IMR-90 (cell line): Measurements from ENCODE around the gene OR5D13. TPM values are rescaled to one million over a fixed set of nuclear protein-coding genes. Genes with fewer than 3 reads are reported as not detected.

Experiments
- ATAC-seq: fragments of 200-7000 bp; cut with Tn5 transposase; 2 replicates; pipeline ENCODE4 v1.9.1; 2020; ENCODE audit warnings: low read depth, mild to moderate bottlenecking, moderate library complexity
- BruUV-seq: library from RNA; stranded (reverse); fragments of 400-500 nt; replicated peaks from 2 replicates; lab custom pipeline; 2021; lab: Mats Ljungman, UMichigan
- CTCF ChIA-PET: fragments of 300-600 bp; formaldehyde crosslinking; extraction: SDS; loops from one replicate; lab custom pipeline; 2021; ENCODE audit warnings: antibody characterized with exemption; lab: Yijun Ruan, JAX
- POLR2A ChIA-PET: fragments of 300-600 bp; sonication (Branson Sonifier 250); formaldehyde crosslinking; loops from one replicate; lab custom pipeline; 2022; ENCODE audit warnings: antibody characterized with exemption; ENCODE audit not compliant: unreplicated experiment; lab: Charles Lee
- DNase-seq: peaks from one replicate; pipeline ENCODE4 v3.0.0; 2013
- H2AFZ ChIP-seq: replicated peaks from 2 replicates; pipeline ENCODE3; 2013; ENCODE audit warnings: low read length, mild to moderate bottlenecking; ENCODE audit not compliant: poor library complexity
- H2AK5ac ChIP-seq: 2 replicates; pipeline ENCODE4 v1.6.1; 2013; ENCODE audit warnings: low read depth, low read length, inconsistent platforms
- H2AK9ac ChIP-seq: replicated peaks from 2 replicates; pipeline ENCODE3; 2013; ENCODE audit warnings: mild to moderate bottlenecking, low read depth, low read length, moderate library complexity; ENCODE audit not compliant: poor library complexity
- H2BK120ac ChIP-seq: 2 replicates; pipeline ENCODE4 v1.6.1; 2013; ENCODE audit warnings: low read depth, low read length, inconsistent platforms
- H2BK15ac ChIP-seq: 3 replicates; pipeline ENCODE4 v1.6.1; 2013; ENCODE audit warnings: low read depth, low read length, inconsistent platforms
- H2BK20ac ChIP-seq: 2 replicates; pipeline ENCODE4 v1.6.1; 2013; ENCODE audit warnings: low read depth, mild to moderate bottlenecking, inconsistent platforms, low read length, moderate library complexity
- H2BK5ac ChIP-seq: 2 replicates; pipeline ENCODE4 v1.6.1; 2013; ENCODE audit warnings: mild to moderate bottlenecking, low read depth, low read length, inconsistent platforms; ENCODE audit not compliant: poor library complexity, severe bottlenecking
- H3K14ac ChIP-seq: replicated peaks from 2 replicates; pipeline ENCODE4 v1.6.1; 2013; ENCODE audit warnings: low read depth, low read length, inconsistent platforms
- H3K18ac ChIP-seq: 2 replicates; pipeline ENCODE4 v1.6.1; 2013; ENCODE audit warnings: low read depth, low read length, control low read depth
- H3K23ac ChIP-seq: 2 replicates; pipeline ENCODE4 v1.6.1; 2013; ENCODE audit warnings: low read depth, low read length, inconsistent platforms
- H3K27ac ChIP-seq: 2 replicates; pipeline ENCODE4 v1.5.1; 2013; ENCODE audit warnings: mild to moderate bottlenecking, control low read depth, low read length; ENCODE audit not compliant: insufficient read depth
- H3K27me3 ChIP-seq: 2 replicates; pipeline ENCODE4 v1.6.1; 2013; ENCODE audit warnings: low read length; ENCODE audit not compliant: control insufficient read depth, insufficient read depth
- H3K36me3 ChIP-seq: 2 replicates; pipeline ENCODE4 v1.6.1; 2013; ENCODE audit warnings: low read length, mixed read lengths; ENCODE audit not compliant: control insufficient read depth, insufficient read depth
- H3K4ac ChIP-seq: 2 replicates; pipeline ENCODE4 v1.6.1; 2013; ENCODE audit warnings: low read depth, low read length, inconsistent platforms
- H3K4me1 ChIP-seq: 2 replicates; pipeline ENCODE4 v1.6.1; 2013; ENCODE audit warnings: low read length, mixed read lengths; ENCODE audit not compliant: control insufficient read depth, insufficient read depth
- H3K4me2 ChIP-seq: 2 replicates; pipeline ENCODE4 v1.6.1; 2013; ENCODE audit warnings: low read depth, mild to moderate bottlenecking, control low read depth, low read length, moderate library complexity
- H3K4me3 ChIP-seq: 2 replicates; pipeline ENCODE4 v1.5.1; 2013; ENCODE audit warnings: low read depth, mild to moderate bottlenecking, control low read depth, low read length, moderate library complexity; ENCODE audit not compliant: insufficient read depth
- H3K56ac ChIP-seq: 2 replicates; pipeline ENCODE4 v1.6.1; 2013; ENCODE audit warnings: low read length, inconsistent platforms; ENCODE audit not compliant: insufficient read depth; ENCODE audit errors: extremely low read depth
- H3K79me1 ChIP-seq, 2 experiments: 2 replicates each; pipeline ENCODE4 v1.6.1; 2013; ENCODE audit warnings: low read length in 2 of 2, inconsistent platforms in 1 of 2, low read depth in 1 of 2
- H3K9ac ChIP-seq: 2 replicates; pipeline ENCODE4 v1.6.1; 2013; ENCODE audit warnings: low read depth, low read length, control low read depth
- H3K9me1 ChIP-seq: 2 replicates; pipeline ENCODE4 v1.6.1; 2013; ENCODE audit warnings: low read length, inconsistent platforms; ENCODE audit not compliant: insufficient read depth
- H3K9me3 ChIP-seq: 2 replicates; pipeline ENCODE4 v1.6.1; 2013; ENCODE audit warnings: low read length; ENCODE audit not compliant: control insufficient read depth, insufficient read depth
- H4K20me1 ChIP-seq: 2 replicates; pipeline ENCODE4 v1.6.1; 2013; ENCODE audit warnings: low read length, inconsistent platforms; ENCODE audit not compliant: insufficient read depth
- H4K5ac ChIP-seq: 2 replicates; pipeline ENCODE4 v1.6.1; 2013; ENCODE audit warnings: mild to moderate bottlenecking, low read depth, low read length, control low read depth
- H4K8ac ChIP-seq, 2 experiments: 2 replicates each; pipeline ENCODE4 v1.6.1; 2013; ENCODE audit warnings: low read depth in 2 of 2, low read length in 2 of 2, control low read depth in 1 of 2, inconsistent platforms in 1 of 2
- H4K91ac ChIP-seq: 2 replicates; pipeline ENCODE4 v1.6.1; 2013; ENCODE audit warnings: low read depth, low read length, inconsistent platforms; ENCODE audit not compliant: insufficient read depth
- BHLHE40 ChIP-seq: fragments of 150-350 bp; IDR thresholded peaks from 2 replicates; pipeline ENCODE4 v1.6.1; 2016; ENCODE audit warnings: mild to moderate bottlenecking, low read depth, low read length
- CEBPB ChIP-seq: IDR thresholded peaks from 2 replicates; pipeline ENCODE4 v1.6.1; 2012; ENCODE audit warnings: low read depth, low read length, improper control_type of control experiment
- CHD1 ChIP-seq: IDR thresholded peaks from 2 replicates; pipeline ENCODE4 v1.6.1; 2012; ENCODE audit warnings: low read depth, low read length, improper control_type of control experiment
- CTCF ChIP-seq: conservative IDR thresholded peaks from 2 replicates; pipeline ENCODE4 v1.5.1; 2012; ENCODE audit warnings: mild to moderate bottlenecking, low read depth, low read length, improper control_type of control experiment
- ELK1 ChIP-seq: fragments of 150-350 bp; IDR thresholded peaks from 2 replicates; pipeline ENCODE4 v1.6.1; 2016; ENCODE audit warnings: low read depth, mild to moderate bottlenecking, low read length, moderate library complexity, borderline replicate concordance
- FOS ChIP-seq: fragments of 150-350 bp; IDR thresholded peaks from 2 replicates; pipeline ENCODE4 v1.6.1; 2016; ENCODE audit warnings: low read depth, low read length
- MAFK ChIP-seq: IDR thresholded peaks from 2 replicates; pipeline ENCODE4 v1.6.1; 2012; ENCODE audit warnings: low read depth, low read length, improper control_type of control experiment
- MAZ ChIP-seq: IDR thresholded peaks from 2 replicates; pipeline ENCODE4 v1.6.1; 2012; ENCODE audit warnings: low read depth, mild to moderate bottlenecking, low read length, improper control_type of control experiment, moderate library complexity, borderline replicate concordance
- MXI1 ChIP-seq: IDR thresholded peaks from 2 replicates; pipeline ENCODE4 v1.6.1; 2012; ENCODE audit warnings: low read depth, mild to moderate bottlenecking, low read length, moderate library complexity, borderline replicate concordance
- NFE2L2 ChIP-seq: fragments of 150-350 bp; IDR thresholded peaks from 2 replicates; pipeline ENCODE4 v1.6.1; 2016; ENCODE audit warnings: low read depth, mild to moderate bottlenecking, low read length
- POLR2A ChIP-seq: IDR thresholded peaks from 2 replicates; pipeline ENCODE4 v1.6.1; 2012; ENCODE audit warnings: mild to moderate bottlenecking, low read depth, low read length
- RAD21 ChIP-seq: IDR thresholded peaks from 2 replicates; pipeline ENCODE4 v1.6.1; 2012; ENCODE audit warnings: low read length, improper control_type of control experiment
- RCOR1 ChIP-seq: IDR thresholded peaks from 2 replicates; pipeline ENCODE4 v1.6.1; 2012; ENCODE audit warnings: mild to moderate bottlenecking, low read length, improper control_type of control experiment; ENCODE audit not compliant: insufficient replicate concordance
- RFX5 ChIP-seq: IDR thresholded peaks from 2 replicates; pipeline ENCODE4 v1.8.0; 2012; ENCODE audit warnings: low read depth, mild to moderate bottlenecking, low read length, moderate library complexity
- SMC3 ChIP-seq: fragments of 150-350 bp; IDR thresholded peaks from 2 replicates; pipeline ENCODE4 v1.6.1; 2016; ENCODE audit warnings: low read depth, mild to moderate bottlenecking, antibody characterized with exemption, low read length, moderate library complexity
- USF2 ChIP-seq: fragments of 150-350 bp; IDR thresholded peaks from 2 replicates; pipeline ENCODE4 v1.6.1; 2017; ENCODE audit warnings: mild to moderate bottlenecking, antibody characterized with exemption, low read length, low read depth
- WGBS, 2 experiments: methylation state at CpG; one replicate each; pipeline versions ENCODE4 v1.1.5 to v1.1.7; 2013; ENCODE audit warnings: missing lambda C conversion rate in 2 of 2; ENCODE audit not compliant: insufficient read length in 1 of 2; ENCODE audit errors: extremely low coverage in 2 of 2; 5-methylcytosine and 5-hydroxymethylcytosine counted together
- dilution Hi-C: fragments of 300-500 bp; cut with HindIII; formaldehyde crosslinking; loops from one replicate; pipeline ENCODE4 v1.14.3; 2018; ENCODE audit warnings: low sequenced_read_pairs; ENCODE audit not compliant: unreplicated experiment
- in situ Hi-C: fragments of 300-500 bp; cut with MboI; formaldehyde crosslinking; loops from 3 replicates; pipeline ENCODE4 v1.14.3; 2019; ENCODE audit warnings: low sequenced_read_pairs, inconsistent platforms, mixed read lengths
- intact Hi-C: fragments of 100-400 bp; cut with micrococcal nuclease; formaldehyde crosslinking; loops from 2 replicates; pipeline ENCODE4 v1.10.0; 2022
- polyA plus RNA-seq, 3 experiments: library from polyadenylated mRNA; depleted of rRNA; stranded (reverse); fragments of >200 nt; gene quantifications; 2 replicates each; pipeline ENCODE4 v1.2.3, GENCODE V29; 2012; ENCODE audit warnings: low replicate concordance in 1 of 3
- total RNA-seq: library from RNA; depleted of rRNA; stranded (reverse); fragments of >200 nt; gene quantifications from 2 replicates; pipeline ENCODE4 v1.2.3, GENCODE V29; 2012

Gene OR5D13
- total and polyA plus RNA-seq, 2 of the 4 experiments (the other 2 are of a cell fraction), result not detected

- no peaks in the 10 kb centered on the region for H3K36me3 ChIP-seq
- no peak within 1 kb of the TSS for H2BK15ac ChIP-seq
- ATAC-seq (no peak), DNase-seq (no peak)
- no peak within 1 kb of the TSS for H4K91ac ChIP-seq
- H3K4me2 ChIP-seq, result no peak within 1 kb of the TSS
- H3K23ac ChIP-seq, result no peak within 1 kb of the TSS
- no peak within 1 kb of the TSS for H3K27ac ChIP-seq
- dilution Hi-C loops, result no loop called here
- H2AK9ac ChIP-seq, result no peak within 1 kb of the TSS
- intact Hi-C loops, result no loop called here
- no peak within 1 kb of the TSS for H3K4me3 ChIP-seq
- no peaks in the 10 kb centered on the region for H3K9me1 ChIP-seq
- TF ChIP-seq USF2, result no peak
- no peak for TF ChIP-seq CTCF
- TF ChIP-seq CEBPB, result no peak
- no peak for TF ChIP-seq POLR2A
- no peak for TF ChIP-seq ELK1
- TF ChIP-seq FOS, result no peak
- no peak for TF ChIP-seq MAFK
- TF ChIP-seq RFX5, result no peak
- no peak for TF ChIP-seq RAD21
- no peak for TF ChIP-seq MXI1
- no peak for TF ChIP-seq MAZ
- TF ChIP-seq BHLHE40, result no peak
- no peak for TF ChIP-seq CHD1
- TF ChIP-seq NFE2L2, result no peak
- TF ChIP-seq RCOR1, result no peak
- no peak for TF ChIP-seq SMC3
- no peak within 1 kb of the TSS for H4K8ac ChIP-seq
- no peak within 1 kb of the TSS for H3K18ac ChIP-seq
- in situ Hi-C loops, result no loop called here
- H3K4me1 ChIP-seq, result no peaks in the 10 kb centered on the region
- H3K27me3 ChIP-seq, result no peaks in the 10 kb centered on the region
- H2AFZ ChIP-seq, result no peak within 1 kb of the TSS
- BruUV-seq, result no TSS peak
- H3K14ac ChIP-seq, result no peak within 1 kb of the TSS
- H4K5ac ChIP-seq, result no peak within 1 kb of the TSS
- no peak within 1 kb of the TSS for H2BK20ac ChIP-seq
- H3K56ac ChIP-seq, result no peak within 1 kb of the TSS
- ChIA-PET CTCF (no interaction called here), POLR2A (no interaction called here)
- H3K9ac ChIP-seq, result no peak within 1 kb of the TSS
- H2BK5ac ChIP-seq, result no peak within 1 kb of the TSS
- no peak within 1 kb of the TSS for H3K4ac ChIP-seq
- H4K20me1 ChIP-seq, result no peaks in the 10 kb centered on the region
- peaks cover 4% of the 10 kb centered on the region for H3K9me3 ChIP-seq
- no peak within 1 kb of the TSS for H2BK120ac ChIP-seq
- H2AK5ac ChIP-seq, result no peak within 1 kb of the TSS
- no peaks in the 10 kb centered on the region for H3K79me1 ChIP-seq
- 30% methylated on average over 2 of the region's 5 CpGs; no CpG with 5 or more reads in 1 of the 2 experiments for WGBS, 2 experiments
Observed at GRCh38 chr11:55819330-55819729, 46.1 kb downstream of the OR5D13 start, which contains the start of gene OR5D18. OR5D18 (plus strand) TSS chr11:55819630; CDS start chr11:55819630, 0 bp downstream.
